ENCODE measurements around the gene IL12RB1.
"Not testable (repeated sequence)": the region's sequence is repeated elsewhere in the genome, so short reads cannot be mapped to it uniquely, and the experiment has no call there.

The IL12RB1 gene

GRCh38 chr19:18045307-18046050, 41.3 kb downstream of the IL12RB1 start:
- no peak for DNase-seq (ENCODE audit: low spot score)

DNA sequence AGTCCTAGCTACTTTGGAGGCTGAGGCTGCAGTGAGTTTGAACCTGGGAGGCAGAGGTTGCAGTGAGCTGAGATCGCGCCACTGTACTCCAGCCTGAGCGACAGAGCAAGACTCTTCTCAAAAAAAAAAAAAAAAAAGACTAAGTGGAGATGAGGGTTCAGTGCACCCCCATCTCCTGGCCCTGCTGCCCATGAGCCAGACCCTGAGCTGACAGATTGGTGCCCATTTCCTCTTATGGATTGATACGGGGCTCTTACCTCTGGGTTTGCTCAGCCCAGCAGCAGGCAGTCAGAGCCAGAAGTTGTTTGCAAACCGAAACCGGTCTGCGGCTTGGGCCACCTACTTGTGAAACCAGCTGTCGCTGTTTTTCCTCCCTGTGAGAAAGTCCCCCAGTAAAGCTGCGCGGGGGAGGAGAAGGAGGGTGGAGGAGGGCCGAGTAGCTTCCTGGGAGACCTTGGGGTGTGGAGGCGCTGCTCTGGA, 41.9 kb downstream of the IL12RB1 start:
- DNase-seq (ENCODE audit: low spot score) = peak; percentile 84

DNA sequence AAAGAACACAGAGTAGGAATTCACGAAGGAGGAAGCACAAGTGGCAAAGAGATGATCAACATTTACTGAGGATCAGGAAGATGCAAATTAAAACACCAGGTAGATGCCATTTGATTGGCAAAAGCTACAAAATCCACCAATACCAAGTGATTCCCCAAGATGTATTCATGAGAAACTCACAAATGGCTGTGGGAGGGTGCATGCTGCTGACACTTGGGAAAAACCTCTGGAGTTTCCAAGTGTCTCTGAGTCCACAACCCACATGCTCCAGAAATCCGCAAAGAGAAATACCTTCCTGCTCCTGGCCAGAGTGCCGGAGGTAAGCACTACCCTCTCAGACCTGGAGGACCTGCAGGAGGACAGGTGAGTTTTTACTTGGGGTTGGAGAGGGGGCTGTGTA, 43.1 kb downstream of the IL12RB1 start:
- DNase-seq (ENCODE audit: low spot score) = no peak

- no peak for DNase-seq (ENCODE audit: low spot score)
Measured at GRCh38 chr19:18041054-18041453, 45.7 kb downstream of the IL12RB1 start.

- DNase-seq (ENCODE audit: low spot score) = not testable (repeated sequence)
Measured at GRCh38 chr19:18032102-18032501, 54.6 kb downstream of the IL12RB1 start.

GRCh38 chr19:18031401-18031800, 55.3 kb downstream of the IL12RB1 start:
- DNase-seq (ENCODE audit: low spot score) = not testable (repeated sequence)

GRCh38 chr19:18029617-18030338, 57.0 kb downstream of the IL12RB1 start:
- DNase-seq (ENCODE audit: low spot score) = no peak

- no peak for DNase-seq (ENCODE audit: low spot score)
Measured at GRCh38 chr19:18027151-18027550, 59.6 kb downstream of the IL12RB1 start.

GRCh38 chr19:18023622-18024251, 63.0 kb downstream of the IL12RB1 start:
- DNase-seq (ENCODE audit: low spot score) = peak; percentile 54

DNA sequence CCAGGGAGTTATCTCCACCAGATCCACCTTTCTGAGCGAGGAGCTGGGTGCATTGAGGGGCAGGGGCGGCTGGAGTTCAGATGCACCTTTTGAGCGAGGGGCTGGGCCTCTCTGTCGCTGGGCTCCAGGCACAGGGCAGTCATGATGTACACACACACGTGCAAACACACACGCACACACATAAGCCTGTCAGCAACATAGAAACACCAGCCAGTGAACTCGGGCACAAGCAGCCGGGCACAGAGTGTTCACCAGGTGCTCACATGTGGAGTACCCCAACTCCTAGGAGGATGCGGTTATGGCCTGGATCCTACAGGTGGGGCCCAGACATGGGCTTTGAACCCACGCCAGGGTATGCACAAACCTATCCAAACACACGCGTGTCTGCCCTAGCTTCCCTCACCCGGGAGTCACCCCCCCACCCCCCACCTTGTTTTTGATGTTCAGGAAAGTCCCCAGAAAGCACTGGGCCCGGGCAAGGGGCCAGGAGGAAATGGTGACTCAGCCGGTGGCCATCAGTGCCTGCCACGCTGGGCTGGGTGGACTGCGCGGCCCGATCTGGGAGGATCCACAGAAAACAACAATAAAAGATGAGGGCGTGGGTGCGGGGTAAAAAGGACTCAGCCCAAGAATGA, 65.5 kb downstream of the IL12RB1 start:
- peak; percentile 86 for DNase-seq (ENCODE audit: low spot score)

- no peak for DNase-seq (ENCODE audit: low spot score)
Measured at GRCh38 chr19:18020212-18021085, 66.3 kb downstream of the IL12RB1 start.

DNA sequence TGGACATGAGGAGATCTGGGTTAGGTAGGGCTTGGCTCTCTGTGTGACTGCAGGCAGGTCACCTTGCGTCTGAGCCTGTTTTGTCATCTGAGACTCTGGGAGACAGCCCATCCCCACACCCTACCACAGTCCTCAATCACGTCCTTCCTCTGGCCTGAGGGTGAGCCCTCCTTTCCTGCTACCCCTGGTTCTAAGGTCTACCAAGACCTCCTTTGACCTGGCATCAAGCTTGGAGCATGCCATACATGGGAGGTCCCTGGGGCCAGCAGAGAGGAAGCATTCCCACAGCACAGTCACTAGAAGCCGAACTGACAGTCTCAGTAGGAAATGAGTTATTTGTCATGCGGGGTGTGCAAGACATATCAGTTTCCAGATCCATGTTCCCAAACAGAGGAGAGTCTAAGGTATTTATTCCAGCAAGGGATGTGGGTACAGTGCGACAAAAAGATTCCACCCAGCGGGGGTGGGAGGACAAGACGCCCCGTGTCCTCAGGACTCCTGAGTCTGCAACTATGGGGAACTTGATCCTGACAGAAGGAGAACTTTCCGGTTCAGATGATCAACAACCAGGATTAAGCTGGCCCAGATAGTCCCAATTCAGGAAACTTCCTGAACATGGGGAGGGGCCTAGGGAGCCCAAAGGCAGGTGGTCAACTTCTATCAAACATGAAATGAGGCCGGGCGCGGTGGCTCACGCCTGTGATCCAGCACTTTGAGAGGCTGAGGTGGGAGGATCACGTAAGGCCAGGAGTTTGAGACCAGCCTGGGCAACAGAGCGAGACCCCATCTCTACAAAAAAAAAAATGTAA, 69.3 kb downstream of the IL12RB1 start:
- no peak for DNase-seq (ENCODE audit: low spot score)

DNA sequence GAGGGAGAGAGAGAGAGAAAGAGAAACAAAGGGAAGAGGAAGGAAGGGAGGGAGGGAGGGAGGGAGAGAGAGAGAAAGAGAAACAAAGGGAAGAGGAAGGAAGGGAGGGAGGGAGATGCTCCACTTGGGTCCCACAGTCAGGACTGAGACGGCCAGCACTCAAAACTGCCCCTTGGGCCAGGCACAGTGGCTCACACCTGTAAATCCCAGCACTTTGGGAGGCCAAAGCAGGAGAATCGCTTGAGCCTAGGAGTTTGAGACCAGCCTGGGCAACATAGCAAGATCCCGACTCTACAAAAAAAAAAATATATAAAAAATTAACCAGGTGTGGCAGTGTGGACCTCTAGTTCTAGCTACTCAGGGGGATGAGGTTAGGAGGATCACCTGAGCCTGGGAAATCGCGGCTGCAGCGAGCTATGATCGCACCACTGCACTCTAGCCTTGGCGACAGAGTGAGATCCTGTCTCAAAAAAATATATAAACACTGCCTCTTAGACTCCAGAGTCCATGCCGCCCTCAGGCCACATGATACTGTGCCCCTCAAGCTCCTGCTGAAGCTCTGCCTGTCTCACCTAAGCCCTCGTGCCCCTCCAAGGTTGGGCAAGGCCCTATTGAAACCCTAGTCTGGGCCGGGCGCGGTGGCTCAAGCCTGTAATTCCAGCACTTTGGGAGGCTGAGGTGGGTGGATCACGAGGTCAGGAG, 70.4 kb downstream of the IL12RB1 start:
- DNase-seq (ENCODE audit: low spot score) = no peak

DNA sequence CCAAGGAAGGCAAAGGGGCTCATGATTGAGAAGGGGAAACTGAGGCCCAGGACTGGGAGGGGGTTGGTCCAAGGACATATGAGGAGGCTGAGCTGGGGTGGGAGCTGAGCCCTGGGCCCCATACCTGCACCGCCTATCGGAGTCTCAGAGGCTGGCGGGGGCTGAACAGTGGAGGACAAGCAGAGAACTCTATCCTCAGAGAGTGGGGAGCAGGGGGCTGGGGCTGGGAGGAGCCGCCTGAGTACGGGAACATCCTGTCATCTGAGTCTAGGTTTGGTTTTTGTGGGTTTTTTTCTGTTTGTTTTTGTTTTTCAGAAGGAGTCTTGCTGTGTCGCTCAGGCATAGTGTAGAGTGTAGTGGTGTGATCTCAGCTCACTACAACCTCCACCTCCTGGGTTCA, 72.5 kb downstream of the IL12RB1 start:
- DNase-seq (ENCODE audit: low spot score) = peak; percentile 58

GRCh38 chr19:18013210-18014111, 73.3 kb downstream of the IL12RB1 start:
- DNase-seq (ENCODE audit: low spot score) = no peak

DNA sequence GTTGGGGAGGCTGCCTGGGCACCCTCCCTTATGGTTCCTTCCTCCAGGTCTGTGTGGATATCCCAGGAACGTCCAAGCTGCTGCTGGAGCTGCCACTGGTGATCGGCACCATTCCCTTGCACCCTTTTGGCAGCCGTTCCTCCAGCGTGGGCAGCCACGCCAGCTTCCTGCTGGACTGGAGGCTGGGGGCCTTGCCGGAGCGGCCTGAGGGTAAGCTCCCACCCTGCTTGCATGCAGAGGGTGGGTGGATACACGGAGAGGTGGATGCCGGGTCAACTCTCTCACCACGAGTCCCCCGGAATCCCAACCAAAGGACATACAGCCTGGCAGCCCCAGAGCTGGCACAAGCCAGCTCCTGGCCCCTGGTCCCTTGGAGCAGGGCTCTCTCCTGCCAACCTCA, 76.6 kb downstream of the IL12RB1 start:
- DNase-seq (ENCODE audit: low spot score) = no peak

GRCh38 chr19:18009412-18010066, 77.2 kb downstream of the IL12RB1 start:
- no peak for DNase-seq (ENCODE audit: low spot score)

Data from CD4-positive, alpha-beta T cell treated with Interleukin-15 for 4 hours (primary cell).